Measurements from ENCODE around the gene RNF112. TPM values are rescaled to one million over a fixed set of nuclear protein-coding genes. Genes with fewer than 3 reads are reported as not detected.
A peak's percentile ranks its signal among the peaks of the same experiment; 100 is the strongest.

RNF112 gene
- total and polyA plus RNA-seq, 5 donors: 2.5 to 6.3 (median 3.3) TPM

DNA sequence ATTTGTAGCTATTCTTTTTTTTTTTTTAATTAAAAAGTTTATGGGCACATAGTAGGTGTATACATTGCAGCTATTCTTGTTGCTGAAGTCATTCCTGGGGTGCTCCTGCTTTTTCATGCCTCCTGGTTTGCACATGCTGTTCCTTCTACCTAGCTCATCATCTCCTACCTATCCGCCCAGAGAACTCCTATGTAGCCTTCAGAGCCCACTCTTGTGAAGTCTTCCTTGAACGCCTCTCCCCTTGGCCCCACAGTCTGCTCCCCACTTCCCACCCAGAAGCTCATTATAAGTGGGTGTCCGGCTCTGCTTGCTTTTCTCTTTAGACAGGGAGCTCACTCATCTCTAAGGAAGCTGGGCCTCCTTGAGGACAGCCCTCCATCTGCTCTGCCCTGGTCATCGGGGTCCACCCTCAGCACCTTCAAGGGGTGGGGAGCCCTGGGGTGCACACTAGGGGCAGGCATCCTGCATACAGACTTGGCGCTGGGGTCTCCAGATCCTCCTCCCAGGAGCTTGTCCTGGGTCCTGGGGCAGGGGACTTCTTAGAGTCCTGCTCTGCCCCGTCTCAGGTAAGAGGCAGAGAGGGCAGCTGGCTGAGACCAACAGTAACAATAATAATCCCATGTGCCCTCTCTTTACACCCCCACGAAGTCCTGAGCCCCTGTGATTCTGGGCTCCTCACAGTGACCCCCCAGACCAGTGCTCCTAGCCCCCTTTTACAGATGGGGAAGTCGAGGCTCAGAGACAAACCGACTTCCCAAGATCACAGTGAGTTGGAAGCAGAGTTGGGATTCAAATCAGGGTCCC, 45.0 kb upstream of the RNF112 start:
- Histone ChIP-seq H3K4me1 (ENCODE audit: control insufficient read depth, insufficient read depth, low read length) (peaks cover 4% of the 10 kb centered on the region), H3K4me3 (ENCODE audit: low read length) (no peak overlapping the region), H3K9me3 (ENCODE audit: control insufficient read depth, low read length) (no peaks in the 10 kb centered on the region), H3K27ac (ENCODE audit: low read length) (no peak overlapping the region), H3K27me3 (ENCODE audit: control insufficient read depth, insufficient read depth) (no peaks in the 10 kb centered on the region)
- ATAC-seq (no peak), DNase-seq (no peak)
- intact Hi-C loops (cut with DNase I): loop anchor here in 3 of 4 donors (10.0 kb wide), 1 partner anchor 399 kb away; no protein-coding TSS in a partner anchor
- 90% methylated on average over 9 of the region's 9 CpGs for WGBS

DNA sequence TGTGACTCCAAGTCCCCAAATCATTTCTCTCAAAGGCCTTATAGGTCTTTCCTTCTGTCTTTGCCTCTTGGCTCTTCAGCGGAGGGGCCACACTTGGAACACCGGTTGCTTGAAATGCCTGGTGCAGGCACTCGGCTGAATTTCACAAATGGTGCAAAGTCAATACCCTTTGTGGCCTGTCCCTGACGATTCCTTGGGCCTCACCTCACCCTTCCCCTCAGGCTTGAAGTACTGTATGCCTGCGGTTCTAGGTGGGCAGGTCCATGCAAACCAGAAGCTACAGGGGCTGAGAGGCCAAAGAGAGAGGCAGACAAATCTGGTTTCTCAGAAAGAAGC, 44.4 kb upstream of the RNF112 start:
- ATAC-seq: no peak

DNA sequence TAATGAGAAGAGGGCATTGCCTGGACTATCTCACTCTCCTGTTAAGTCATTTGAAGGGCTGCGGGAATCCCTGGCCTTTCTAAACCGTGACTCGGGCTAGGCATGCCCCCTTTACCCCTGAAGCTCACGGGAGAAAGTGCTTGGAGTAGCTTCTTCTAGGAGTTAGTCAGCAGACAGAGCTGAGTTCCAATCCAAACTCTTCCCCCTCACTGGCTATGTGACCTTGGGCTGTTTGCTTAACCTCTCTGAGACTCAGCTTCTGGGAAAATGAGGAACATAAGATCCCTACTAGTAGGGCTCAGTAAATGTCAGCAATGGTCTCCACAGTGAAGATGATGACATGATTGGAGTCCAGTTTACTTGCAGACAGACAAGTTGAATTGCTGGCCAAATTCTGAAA, 42.8 kb upstream of the RNF112 start:
- no peaks in the 10 kb centered on the region for H3K9me3 ChIP-seq (ENCODE audit: control insufficient read depth, low read length)
- no peaks in the 10 kb centered on the region for H3K27me3 ChIP-seq (ENCODE audit: control insufficient read depth, insufficient read depth)
- no peak for ATAC-seq
- no peak overlapping the region for H3K4me3 ChIP-seq (ENCODE audit: low read length)
- H3K27ac ChIP-seq (ENCODE audit: low read length): no peak overlapping the region
- DNase-seq: no peak
- WGBS: 79% methylated on average over 4 of the region's 4 CpGs
- peaks cover 2% of the 10 kb centered on the region for H3K4me1 ChIP-seq (ENCODE audit: control insufficient read depth, insufficient read depth, low read length)
- intact Hi-C loops (cut with DNase I): loop anchor here in 3 of 4 donors (10.0 kb wide), 1 partner anchor 397 kb away; no protein-coding TSS in a partner anchor

More for the DNA sequence above, 44.4 kb upstream of the RNF112 start:
- Histone ChIP-seq H3K4me1 (ENCODE audit: control insufficient read depth, insufficient read depth, low read length) (peaks cover 4% of the 10 kb centered on the region), H3K27ac (ENCODE audit: low read length) (no peak overlapping the region), H3K9me3 (ENCODE audit: control insufficient read depth, low read length) (no peaks in the 10 kb centered on the region), H3K27me3 (ENCODE audit: control insufficient read depth, insufficient read depth) (no peaks in the 10 kb centered on the region), H3K4me3 (ENCODE audit: low read length) (no peak overlapping the region)
- no peak for DNase-seq
- WGBS: 91% methylated on average over 5 of the region's 5 CpGs
- intact Hi-C loops (cut with DNase I): loop anchor here in 3 of 4 donors (10.0 kb wide), 1 partner anchor 398 kb away; no protein-coding TSS in a partner anchor

DNA sequence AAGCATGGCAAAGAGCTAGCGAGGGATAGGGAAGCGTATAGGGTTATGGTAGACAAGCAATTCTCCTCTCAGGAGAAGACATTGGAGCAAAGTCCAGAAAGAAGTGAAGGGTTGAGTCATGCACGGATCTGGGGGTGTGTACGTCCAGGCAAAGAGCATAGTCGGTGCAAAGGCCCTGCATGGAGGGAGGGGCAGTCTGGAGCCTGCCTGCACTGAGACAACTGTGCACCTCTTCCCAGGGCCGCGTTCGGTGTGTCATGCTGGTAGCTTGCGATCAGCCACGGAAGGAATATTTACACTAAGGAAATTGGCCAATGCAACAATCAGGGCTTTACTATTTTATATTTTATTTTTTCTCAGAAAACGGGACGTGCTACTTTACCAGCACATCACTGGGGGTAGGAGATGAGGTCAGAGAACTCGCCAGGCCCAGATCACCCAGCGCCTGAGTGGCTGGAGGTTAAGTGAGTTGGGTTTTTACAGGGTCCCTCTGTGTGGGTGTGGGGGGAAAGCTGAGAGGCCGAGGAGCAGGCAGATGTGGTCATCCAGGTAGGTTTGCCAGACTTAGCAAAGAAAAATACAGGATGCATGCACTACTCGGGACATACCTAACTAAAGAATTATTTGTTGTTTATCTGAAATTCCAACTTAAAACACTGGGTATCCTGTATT, 41.8 kb upstream of the RNF112 start:
- DNase-seq (no peak), ATAC-seq (no peak)
- intact Hi-C loops (cut with DNase I): loop anchor here in 3 of 4 donors (10.0 kb wide), 1 partner anchor 396 kb away; no protein-coding TSS in a partner anchor
- no peaks in the 10 kb centered on the region for H3K27me3 ChIP-seq (ENCODE audit: control insufficient read depth, insufficient read depth)
- no peaks in the 10 kb centered on the region for H3K9me3 ChIP-seq (ENCODE audit: control insufficient read depth, low read length)
- no peak overlapping the region for H3K4me3 ChIP-seq (ENCODE audit: low read length)
- H3K27ac ChIP-seq (ENCODE audit: low read length): no peak overlapping the region
- peaks cover 2% of the 10 kb centered on the region for H3K4me1 ChIP-seq (ENCODE audit: control insufficient read depth, insufficient read depth, low read length)
- WGBS: 92% methylated on average over 16 of the region's 16 CpGs

DNA sequence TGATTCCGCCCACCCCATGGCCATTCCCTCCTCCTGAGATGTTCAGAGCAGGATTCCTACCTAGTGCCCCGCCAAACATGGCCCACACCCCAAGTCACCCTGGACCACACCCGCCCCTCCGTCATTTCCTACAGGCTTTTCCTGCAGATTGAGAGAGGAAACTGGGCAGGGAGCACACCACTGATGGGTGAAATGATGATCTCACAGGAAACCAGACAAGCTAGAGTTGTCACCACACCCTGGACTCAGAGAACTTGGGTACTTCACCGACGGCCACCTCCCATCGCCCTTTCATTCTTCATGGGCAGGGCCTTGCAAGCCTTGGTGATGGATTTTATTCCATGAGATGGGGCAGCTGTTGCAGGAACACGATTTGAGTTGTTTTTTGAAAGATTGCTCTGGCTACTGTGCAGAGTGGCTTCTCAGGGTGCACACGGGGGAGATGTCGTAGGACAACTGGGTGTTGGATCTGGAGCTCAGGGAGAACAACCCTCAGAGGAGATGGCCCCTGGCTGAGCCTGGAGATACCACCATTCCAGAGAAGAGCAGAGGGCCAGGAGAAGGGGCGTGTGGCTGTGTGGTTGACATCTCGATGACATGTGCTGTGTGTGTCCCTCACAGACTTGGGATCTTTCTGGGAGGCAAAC, 41.1 kb upstream of the RNF112 start:
- H3K27me3 ChIP-seq (ENCODE audit: control insufficient read depth, insufficient read depth): no peaks in the 10 kb centered on the region
- no peak overlapping the region for H3K4me3 ChIP-seq (ENCODE audit: low read length)
- ATAC-seq: peak; percentile 36 to 88
- H3K27ac ChIP-seq (ENCODE audit: low read length): no peak overlapping the region
- peak in 2 of 3 donors; percentile 78 for DNase-seq
- intact Hi-C loops (cut with DNase I): loop anchor here in 3 of 4 donors (10.0 kb wide), 1 partner anchor 395 kb away; no protein-coding TSS in a partner anchor
- no peaks in the 10 kb centered on the region for H3K9me3 ChIP-seq (ENCODE audit: control insufficient read depth, low read length)
- whole genome bisulfite sequencing: 64% methylated on average over 12 of the region's 12 CpGs
- peaks cover 2% of the 10 kb centered on the region for H3K4me1 ChIP-seq (ENCODE audit: control insufficient read depth, insufficient read depth, low read length)

DNA sequence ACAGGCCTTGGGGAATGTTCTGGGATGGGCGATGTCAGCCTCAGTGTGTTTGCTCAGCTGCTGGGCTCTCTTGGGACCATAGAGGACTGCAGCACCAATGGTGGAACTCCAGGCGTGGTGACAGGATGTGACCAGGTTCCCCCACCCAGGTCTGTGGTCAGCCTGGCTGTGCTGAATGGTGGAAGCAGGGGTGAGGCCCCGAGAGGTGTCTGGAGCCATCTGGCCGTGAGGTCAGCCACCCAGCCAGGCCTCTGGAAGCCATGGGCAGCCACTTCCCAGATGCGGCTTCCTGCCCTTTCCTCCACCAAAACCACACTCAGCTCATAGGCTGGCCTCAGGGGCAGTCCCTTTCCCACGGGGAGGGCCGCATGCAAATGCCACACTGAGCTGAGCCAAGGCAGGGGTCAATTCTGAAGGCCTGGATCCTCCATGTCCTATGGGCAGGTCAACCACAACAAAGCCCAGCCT, 40.5 kb upstream of the RNF112 start:
- intact Hi-C loops (cut with DNase I): no loop called here
- Histone ChIP-seq H3K4me1 (ENCODE audit: control insufficient read depth, insufficient read depth, low read length) (peaks cover 2% of the 10 kb centered on the region), H3K4me3 (ENCODE audit: low read length) (no peak overlapping the region), H3K27ac (ENCODE audit: low read length) (no peak overlapping the region), H3K27me3 (ENCODE audit: control insufficient read depth, insufficient read depth) (no peaks in the 10 kb centered on the region), H3K9me3 (ENCODE audit: control insufficient read depth, low read length) (no peaks in the 10 kb centered on the region)
- DNase-seq (peak; percentile 64 to 70 (median 70)), ATAC-seq (peak; percentile 29 to 89)
- WGBS: 61% methylated on average over 7 of the region's 7 CpGs

DNA sequence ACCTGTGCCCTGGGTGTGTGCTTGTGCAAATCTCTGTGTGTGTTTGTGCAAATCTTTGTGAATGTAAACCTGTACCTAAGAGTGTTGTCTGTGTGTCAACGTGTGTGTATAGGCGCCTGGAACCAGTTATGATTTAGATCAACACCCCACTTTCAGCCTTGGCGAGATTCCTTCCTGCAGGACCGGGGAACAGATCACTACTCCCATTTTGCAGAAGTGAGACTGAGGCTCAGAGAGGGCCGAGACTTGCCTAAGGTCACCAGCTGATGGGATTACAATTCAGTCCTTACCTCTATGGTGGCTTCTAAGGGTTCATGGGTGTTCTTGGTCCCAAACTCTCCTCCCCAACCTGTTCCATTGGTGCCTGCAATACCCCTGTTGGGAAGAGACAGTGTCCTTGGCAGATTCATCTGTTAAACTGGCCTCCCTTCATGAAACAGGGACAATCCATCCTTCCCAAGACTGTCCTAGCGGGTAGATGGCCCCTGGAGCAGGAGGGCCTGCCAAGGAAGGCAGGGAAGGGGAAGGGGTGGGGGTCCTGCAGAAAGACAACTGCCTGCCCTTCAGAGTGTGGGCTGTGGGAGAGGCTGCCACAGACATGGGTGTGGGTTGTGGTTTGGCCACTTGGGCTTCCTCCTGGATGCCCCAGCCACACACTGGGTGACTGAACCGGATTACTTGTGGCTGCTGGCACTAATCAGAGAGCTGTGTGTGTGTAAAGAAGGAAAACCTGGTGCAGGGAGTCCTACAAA, 39.6 kb upstream of the RNF112 start:
- no peaks in the 10 kb centered on the region for H3K9me3 ChIP-seq (ENCODE audit: control insufficient read depth, low read length)
- intact Hi-C loops (cut with DNase I): no loop called here
- no peak overlapping the region for H3K27ac ChIP-seq (ENCODE audit: low read length)
- WGBS: 85% methylated on average over 7 of the region's 7 CpGs
- H3K4me1 ChIP-seq (ENCODE audit: control insufficient read depth, insufficient read depth, low read length): peaks cover 2% of the 10 kb centered on the region
- DNase-seq (peak in 1 of 3 donors; percentile 18), ATAC-seq (no peak)
- no peak overlapping the region for H3K4me3 ChIP-seq (ENCODE audit: low read length)
- H3K27me3 ChIP-seq (ENCODE audit: control insufficient read depth, insufficient read depth): no peaks in the 10 kb centered on the region

DNA sequence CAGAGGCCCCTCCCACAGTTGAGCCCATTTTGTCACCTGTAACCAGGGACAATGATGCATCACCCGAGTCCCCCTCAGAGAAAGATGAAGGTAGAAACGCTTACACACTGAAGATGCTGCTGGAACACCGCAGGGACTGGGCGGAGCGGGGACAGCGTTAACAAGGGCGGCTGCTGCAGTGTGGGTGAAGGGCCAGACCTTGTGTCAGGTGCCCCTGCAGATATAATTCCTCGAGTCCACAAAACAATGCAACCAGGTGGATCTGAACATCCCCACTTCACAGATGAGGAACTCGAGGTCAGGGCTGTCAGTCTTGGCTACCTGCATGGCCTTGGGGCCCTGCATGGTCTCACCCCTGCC, 39.0 kb upstream of the RNF112 start:
- no peak for DNase-seq
- WGBS: 88% methylated on average over 9 of the region's 9 CpGs
- H3K4me1 ChIP-seq (ENCODE audit: control insufficient read depth, insufficient read depth, low read length): peaks cover 2% of the 10 kb centered on the region

DNA sequence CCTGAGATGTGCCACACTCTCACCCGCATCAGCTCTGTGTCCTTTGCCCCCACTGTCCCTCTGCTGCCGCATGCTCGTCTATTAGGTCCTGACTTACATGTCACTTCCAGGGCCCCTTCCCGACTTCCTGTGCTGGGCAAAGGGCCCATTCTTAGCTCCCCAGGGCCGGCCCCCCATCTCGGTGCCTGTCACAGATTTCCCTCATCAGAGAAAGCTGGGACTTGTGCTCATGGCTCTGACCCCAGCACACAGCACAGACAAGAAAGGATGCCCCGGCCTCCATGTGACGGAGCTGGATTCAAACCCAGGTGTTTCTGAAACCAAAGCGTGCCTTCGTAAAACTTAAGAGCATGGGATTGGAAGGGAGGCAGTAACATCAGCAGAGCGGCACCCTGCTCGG, 38.6 kb upstream of the RNF112 start:
- no peak overlapping the region for H3K4me3 ChIP-seq (ENCODE audit: low read length)
- WGBS: 74% methylated on average over 12 of the region's 12 CpGs
- ATAC-seq: no peak
- H3K27me3 ChIP-seq (ENCODE audit: control insufficient read depth, insufficient read depth): no peaks in the 10 kb centered on the region
- H3K27ac ChIP-seq (ENCODE audit: low read length): no peak overlapping the region
- H3K4me1 ChIP-seq (ENCODE audit: control insufficient read depth, insufficient read depth, low read length): peaks cover 2% of the 10 kb centered on the region
- no peak for DNase-seq
- H3K9me3 ChIP-seq (ENCODE audit: control insufficient read depth, low read length): no peaks in the 10 kb centered on the region
- intact Hi-C loops (cut with DNase I): no loop called here

More for the DNA sequence above, 39.0 kb upstream of the RNF112 start:
- Histone ChIP-seq H3K27me3 (ENCODE audit: control insufficient read depth, insufficient read depth) (no peaks in the 10 kb centered on the region), H3K9me3 (ENCODE audit: control insufficient read depth, low read length) (no peaks in the 10 kb centered on the region), H3K27ac (ENCODE audit: low read length) (no peak overlapping the region), H3K4me3 (ENCODE audit: low read length) (no peak overlapping the region)
- no peak for ATAC-seq
- intact Hi-C loops (cut with DNase I): no loop called here

DNA sequence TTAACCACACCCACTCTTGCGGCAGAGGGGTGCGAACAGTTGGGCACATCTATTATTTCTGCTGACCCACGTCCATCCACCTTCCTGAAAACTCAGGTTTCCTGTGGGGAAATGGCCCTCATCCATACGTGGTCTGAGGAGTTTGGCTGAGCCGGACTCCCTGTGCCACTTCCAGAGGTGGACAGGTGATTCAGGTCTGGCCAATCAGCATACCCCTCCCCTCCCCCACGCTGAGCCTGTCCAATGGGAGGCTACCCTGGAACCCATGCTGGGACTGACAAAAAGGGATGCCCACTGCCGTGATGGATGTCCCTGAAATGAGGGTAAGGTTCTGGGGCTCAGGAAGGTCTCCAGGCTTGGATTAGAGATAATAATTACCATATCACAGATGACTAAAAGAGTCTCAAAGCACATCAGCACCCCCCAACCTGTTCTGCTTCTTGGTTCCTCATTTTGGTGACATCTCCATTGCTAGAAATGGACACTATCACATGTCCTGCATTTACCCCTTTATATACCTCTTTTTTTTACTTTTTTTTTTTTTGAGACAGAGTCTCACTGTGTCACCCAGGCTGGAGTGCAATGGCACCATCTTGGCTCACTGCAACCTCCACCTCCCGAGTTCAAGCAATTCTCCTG, 38.0 kb upstream of the RNF112 start:
- ATAC-seq: no peak
- WGBS: 76% methylated on average over 8 of the region's 8 CpGs
- no peaks in the 10 kb centered on the region for H3K27me3 ChIP-seq (ENCODE audit: control insufficient read depth, insufficient read depth)
- peaks cover 2% of the 10 kb centered on the region for H3K4me1 ChIP-seq (ENCODE audit: control insufficient read depth, insufficient read depth, low read length)
- H3K4me3 ChIP-seq (ENCODE audit: low read length): no peak overlapping the region
- no peaks in the 10 kb centered on the region for H3K9me3 ChIP-seq (ENCODE audit: control insufficient read depth, low read length)
- peak in 1 of 3 donors; percentile 12 for DNase-seq
- H3K27ac ChIP-seq (ENCODE audit: low read length): no peak overlapping the region
- intact Hi-C loops (cut with DNase I): no loop called here

All from right cardiac atrium (tissue), 5 donors.